ENCODE data around the gene KDM4F. TPM values are rescaled to one million over a fixed set of nuclear protein-coding genes. Genes with fewer than 3 reads are reported as not detected.

KDM4F gene
- total and polyA plus RNA-seq, 2 donors (not counting 3 experiments of a cell fraction or from before 2014, with no cell fraction given) = not detected

DNA sequence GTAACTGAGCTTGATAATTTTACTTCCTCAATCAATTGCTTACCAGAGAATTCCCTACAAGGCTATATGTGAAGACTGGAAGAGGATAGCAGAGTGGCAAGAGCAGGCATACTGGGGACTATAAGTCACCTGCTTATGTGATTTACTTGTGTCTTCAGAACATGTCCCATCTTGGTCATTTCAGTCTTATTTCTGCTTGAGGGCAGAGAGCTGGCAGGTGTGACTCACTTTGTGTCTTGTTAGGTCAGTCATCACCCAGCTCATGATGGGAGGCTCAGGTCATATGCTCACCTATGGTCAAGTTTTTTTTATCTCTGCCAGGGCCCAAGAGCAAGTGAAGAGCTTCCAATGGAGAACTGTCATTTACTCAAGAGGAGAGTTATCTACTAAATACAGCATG lies 23.7 kb downstream of the KDM4F start:
- Histone ChIP-seq H3K4me3 (replicated peaks in 1 of 3; ENCODE audit: insufficient read depth in 1 of 3, low read depth in 1 of 3, low read length in 3 of 3) (no peak overlapping the region), H3K9ac (replicated peaks; ENCODE audit: extremely low read depth, insufficient read depth, low read length) (no peak overlapping the region), H3K9me3 (replicated peaks; ENCODE audit: control insufficient read depth, insufficient read depth, low read length) (no peaks in the 10 kb centered on the region), H3K27me3 (ENCODE audit: control insufficient read depth in 2 of 2, insufficient read depth in 2 of 2, low read length in 2 of 2) (no peaks in the 10 kb centered on the region), H2AFZ (ENCODE audit: low read depth, low read length) (no peak overlapping the region), H3K27ac (ENCODE audit: insufficient read depth, low read depth, low read length) (no peak overlapping the region), H4K20me1 (replicated peaks; ENCODE audit: control insufficient read depth, extremely low read depth, insufficient read depth, low read length) (no peaks in the 10 kb centered on the region), H3K4me2 (ENCODE audit: insufficient read depth, low read length) (no peak overlapping the region), H3K36me3 (ENCODE audit: control insufficient read depth in 2 of 2, extremely low read depth in 1 of 2, insufficient read depth in 2 of 2, low read length in 2 of 2) (no peaks in the 10 kb centered on the region), H3K79me2 (ENCODE audit: control insufficient read depth, insufficient read depth, low read length) (peaks cover 11% of the 10 kb centered on the region), H3K9me1 (replicated peaks; ENCODE audit: control insufficient read depth, extremely low read depth, insufficient read depth, low read length) (no peaks in the 10 kb centered on the region), H3K4me1 (ENCODE audit: control insufficient read depth, extremely low read depth, insufficient read depth, low read length) (peaks cover 23% of the 10 kb centered on the region)
- intact Hi-C loops (cut with micrococcal nuclease) = no loop called here
- no TSS peak for BruUV-seq (replicated peaks)
- ChIA-PET POLR2A (no interaction called here), CTCF (interaction anchor here (0.8 to 6.7 kb wide), 8 partner anchors 8 to 632 kb away, joined by 3 to 91 read pairs (median 6); partner anchors contain the start of gene ENDOD1)
- dilution Hi-C loops (cut with MboI; ENCODE audit: extremely low pct_ligation_motif_present, low sequenced_read_pairs) = no loop called here
- no peak for FAIRE-seq
- TF ChIP-seq JUN (IDR thresholded peaks at IDR 0.05; ENCODE audit: borderline replicate concordance, insufficient read depth, insufficient read length, low read depth) (no peak), MYC (IDR thresholded peaks at IDR 0.05; ENCODE audit: low read depth, low read length) (no peak), EZH2 (IDR thresholded peaks at IDR 0.05; ENCODE audit: borderline replicate concordance, low read depth, low read length, severe bottlenecking) (no peak), POLR2A (IDR thresholded peaks at IDR 0.05; ENCODE audit: low read depth, low read length) (no peak), POLR2AphosphoS5 (IDR thresholded peaks at IDR 0.05; ENCODE audit: insufficient read depth, low read depth, low read length) (no peak), FOS (IDR thresholded peaks at IDR 0.05; ENCODE audit: borderline replicate concordance, insufficient read depth, low read length) (no peak), GATA2 (IDR thresholded peaks at IDR 0.05; ENCODE audit: insufficient read depth, insufficient read length, low read depth, low read length) (no peak)
- TF ChIP-seq, protein P1, sequence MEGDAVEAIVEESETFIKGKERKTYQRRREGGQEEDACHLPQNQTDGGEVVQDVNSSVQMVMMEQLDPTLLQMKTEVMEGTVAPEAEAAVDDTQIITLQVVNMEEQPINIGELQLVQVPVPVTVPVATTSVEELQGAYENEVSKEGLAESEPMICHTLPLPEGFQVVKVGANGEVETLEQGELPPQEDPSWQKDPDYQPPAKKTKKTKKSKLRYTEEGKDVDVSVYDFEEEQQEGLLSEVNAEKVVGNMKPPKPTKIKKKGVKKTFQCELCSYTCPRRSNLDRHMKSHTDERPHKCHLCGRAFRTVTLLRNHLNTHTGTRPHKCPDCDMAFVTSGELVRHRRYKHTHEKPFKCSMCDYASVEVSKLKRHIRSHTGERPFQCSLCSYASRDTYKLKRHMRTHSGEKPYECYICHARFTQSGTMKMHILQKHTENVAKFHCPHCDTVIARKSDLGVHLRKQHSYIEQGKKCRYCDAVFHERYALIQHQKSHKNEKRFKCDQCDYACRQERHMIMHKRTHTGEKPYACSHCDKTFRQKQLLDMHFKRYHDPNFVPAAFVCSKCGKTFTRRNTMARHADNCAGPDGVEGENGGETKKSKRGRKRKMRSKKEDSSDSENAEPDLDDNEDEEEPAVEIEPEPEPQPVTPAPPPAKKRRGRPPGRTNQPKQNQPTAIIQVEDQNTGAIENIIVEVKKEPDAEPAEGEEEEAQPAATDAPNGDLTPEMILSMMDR (IDR thresholded peaks at IDR 0.05; ENCODE audit: extremely low read depth in 1 of 2, insufficient read depth in 1 of 2, low read depth in 1 of 2, low read length in 2 of 2) = no peak
- TF ChIP-seq, protein P2, sequence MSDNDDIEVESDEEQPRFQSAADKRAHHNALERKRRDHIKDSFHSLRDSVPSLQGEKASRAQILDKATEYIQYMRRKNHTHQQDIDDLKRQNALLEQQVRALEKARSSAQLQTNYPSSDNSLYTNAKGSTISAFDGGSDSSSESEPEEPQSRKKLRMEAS (IDR thresholded peaks at IDR 0.05; ENCODE audit: insufficient read depth, insufficient read length) = no peak
- no peak for DNase-seq (ENCODE audit: low read depth, low spot score)

Data from endothelial cell of umbilical vein (primary cell).